ENCODE results near the gene PSRC1. TPM values are rescaled to one million over a fixed set of nuclear protein-coding genes. Genes with fewer than 3 reads are reported as not detected.

PSRC1 gene
- polyA plus RNA-seq, 12 donors, result 8.3 to 25.4 (median 12.7) TPM; not detected in 1

DNA sequence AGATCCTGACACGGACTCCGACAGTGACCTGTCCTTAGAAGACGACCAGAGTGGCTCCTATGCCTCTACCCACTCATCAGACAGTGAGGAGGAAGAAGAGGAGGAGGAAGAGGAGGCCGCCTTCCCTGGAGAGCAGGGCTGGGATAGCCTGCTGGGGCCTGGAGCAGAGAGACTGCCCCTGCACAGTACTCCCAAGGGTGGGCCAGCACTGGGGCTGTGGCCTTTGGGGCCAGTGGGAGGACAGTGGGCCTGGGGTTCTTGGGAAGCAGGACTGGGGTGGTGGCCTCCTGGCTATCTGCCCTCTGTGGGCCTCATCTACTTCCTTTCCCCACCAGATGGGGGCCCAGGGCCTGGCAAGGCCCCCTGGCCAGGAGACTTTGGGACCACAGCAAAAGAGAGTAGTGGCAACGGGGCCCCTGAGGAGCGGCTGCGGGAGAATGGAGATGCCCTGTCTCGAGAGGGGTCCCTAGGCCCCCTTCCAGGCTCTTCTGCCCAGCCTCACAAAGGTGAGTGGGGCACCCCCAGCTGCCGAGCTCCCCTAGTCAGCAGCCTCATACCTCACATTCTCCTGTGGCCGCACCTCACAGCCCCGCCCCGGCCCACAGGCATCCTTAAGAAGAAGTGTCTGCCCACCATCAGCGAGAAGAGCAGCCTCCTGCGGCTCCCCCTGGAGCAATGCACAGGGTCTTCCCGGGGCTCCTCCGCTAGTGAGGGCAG lies 10.0 kb downstream of the PSRC1 start:
- DNase-seq, result no peak

DNA sequence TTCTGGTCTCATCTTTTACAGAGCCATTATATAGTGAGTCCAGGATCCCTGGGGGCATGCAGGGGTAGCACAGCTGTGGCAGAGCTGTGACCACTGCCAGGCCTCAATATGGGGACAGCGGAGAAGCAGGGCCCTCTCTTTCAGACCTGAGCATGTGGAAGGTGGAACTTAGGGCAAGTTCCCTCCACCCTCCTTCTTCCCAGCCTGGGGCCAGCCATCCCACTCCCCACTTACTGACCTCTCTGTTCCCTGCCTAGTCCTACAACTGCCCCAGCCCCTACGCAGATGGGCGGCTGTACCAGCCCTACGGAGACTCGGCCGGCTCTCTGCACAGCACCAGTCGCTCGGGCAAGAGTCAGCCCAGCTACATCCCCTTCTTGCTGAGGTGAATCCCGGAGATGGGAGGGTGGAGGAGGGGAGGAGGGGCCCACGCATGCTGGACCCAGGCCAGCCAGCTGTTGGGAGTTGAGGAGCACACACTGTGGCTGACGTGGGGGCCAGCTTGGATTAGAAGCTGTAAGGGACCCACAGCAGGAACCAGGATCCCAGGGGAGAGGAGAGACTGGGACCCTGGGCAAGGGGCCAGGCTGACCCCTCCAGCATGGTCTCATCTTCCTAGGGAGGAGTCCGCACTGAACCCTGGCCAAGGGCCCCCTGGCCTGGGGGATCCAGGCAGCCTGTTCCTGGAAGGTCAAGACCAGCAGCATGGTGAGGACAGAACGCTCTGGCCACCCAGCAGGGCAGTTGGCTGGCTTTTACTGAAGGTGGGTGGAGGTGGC lies 10.7 kb downstream of the PSRC1 start:
- DNase-seq, result no peak

DNA sequence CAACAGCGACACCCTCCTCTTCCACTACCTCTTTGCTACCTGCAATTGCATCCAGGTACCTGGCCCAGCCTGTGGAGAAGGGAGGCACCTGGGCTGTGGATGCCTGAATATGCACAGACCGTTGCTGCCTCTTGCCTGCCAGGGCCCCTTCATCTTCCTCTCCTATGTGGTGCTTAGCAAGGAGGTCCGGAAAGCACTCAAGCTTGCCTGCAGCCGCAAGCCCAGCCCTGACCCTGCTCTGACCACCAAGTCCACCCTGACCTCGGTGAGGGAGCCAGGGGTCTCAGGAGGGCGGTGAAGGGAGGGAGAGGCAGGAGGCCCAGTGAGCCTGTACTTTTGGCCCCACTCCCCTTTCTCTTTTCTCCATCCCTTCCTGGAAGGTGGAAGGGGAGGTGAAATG lies 11.5 kb downstream of the PSRC1 start:
- no peak for DNase-seq

DNA sequence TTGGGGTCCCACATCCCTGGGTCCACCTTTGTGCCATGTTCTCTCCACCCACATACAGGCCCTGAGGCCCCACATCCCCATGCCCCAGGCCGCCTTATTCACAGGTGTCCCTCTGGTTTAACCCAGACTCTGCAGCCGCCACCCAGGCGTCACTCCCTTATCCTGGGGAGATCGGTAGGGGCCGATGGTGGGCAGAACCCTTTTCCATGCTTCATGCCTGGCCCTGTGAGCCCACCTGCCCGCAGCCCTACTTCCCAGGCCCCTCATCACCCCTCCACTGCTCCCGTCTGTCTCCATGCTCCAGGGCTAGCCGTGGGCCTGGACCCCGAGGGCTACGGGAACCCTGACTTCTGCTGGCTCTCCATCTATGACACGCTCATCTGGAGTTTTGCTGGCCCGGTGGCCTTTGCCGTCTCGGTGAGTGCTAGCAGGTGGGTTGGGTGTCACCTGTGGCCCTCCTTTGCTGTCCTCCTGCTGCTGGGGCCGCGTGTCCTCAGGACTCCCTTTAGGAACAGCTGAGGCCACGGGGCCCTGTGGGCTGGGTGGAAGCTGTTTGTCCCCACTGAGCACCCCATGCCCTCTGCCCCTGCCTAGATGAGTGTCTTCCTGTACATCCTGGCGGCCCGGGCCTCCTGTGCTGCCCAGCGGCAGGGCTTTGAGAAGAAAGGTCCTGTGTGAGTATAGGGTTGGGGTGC lies 12.2 kb downstream of the PSRC1 start:
- no peak for DNase-seq

DNA sequence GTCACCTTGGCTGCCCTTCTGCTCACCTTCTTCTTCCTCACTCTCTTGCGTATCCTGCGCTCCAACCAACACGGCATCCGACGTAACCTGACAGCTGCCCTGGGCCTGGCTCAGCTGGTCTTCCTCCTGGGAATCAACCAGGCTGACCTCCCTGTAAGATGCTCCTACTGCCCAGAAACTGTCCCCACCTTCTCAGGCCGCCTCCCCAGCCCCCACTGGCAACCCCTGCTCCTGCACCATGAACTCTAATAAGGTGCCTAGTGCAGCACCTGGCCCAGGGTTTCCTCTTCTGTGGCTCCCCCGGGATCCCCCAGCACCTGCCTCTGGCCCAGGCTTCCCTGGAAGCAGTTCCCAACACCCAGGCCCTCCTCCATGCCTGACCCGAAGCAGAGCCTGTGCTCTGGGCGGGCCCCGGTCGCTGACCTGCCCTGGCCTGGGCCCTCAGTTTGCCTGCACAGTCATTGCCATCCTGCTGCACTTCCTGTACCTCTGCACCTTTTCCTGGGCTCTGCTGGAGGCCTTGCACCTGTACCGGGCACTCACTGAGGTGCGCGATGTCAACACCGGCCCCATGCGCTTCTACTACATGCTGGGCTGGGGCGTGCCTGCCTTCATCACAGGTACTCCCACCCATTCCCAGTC lies 12.8 kb downstream of the PSRC1 start:
- no peak for DNase-seq

DNA sequence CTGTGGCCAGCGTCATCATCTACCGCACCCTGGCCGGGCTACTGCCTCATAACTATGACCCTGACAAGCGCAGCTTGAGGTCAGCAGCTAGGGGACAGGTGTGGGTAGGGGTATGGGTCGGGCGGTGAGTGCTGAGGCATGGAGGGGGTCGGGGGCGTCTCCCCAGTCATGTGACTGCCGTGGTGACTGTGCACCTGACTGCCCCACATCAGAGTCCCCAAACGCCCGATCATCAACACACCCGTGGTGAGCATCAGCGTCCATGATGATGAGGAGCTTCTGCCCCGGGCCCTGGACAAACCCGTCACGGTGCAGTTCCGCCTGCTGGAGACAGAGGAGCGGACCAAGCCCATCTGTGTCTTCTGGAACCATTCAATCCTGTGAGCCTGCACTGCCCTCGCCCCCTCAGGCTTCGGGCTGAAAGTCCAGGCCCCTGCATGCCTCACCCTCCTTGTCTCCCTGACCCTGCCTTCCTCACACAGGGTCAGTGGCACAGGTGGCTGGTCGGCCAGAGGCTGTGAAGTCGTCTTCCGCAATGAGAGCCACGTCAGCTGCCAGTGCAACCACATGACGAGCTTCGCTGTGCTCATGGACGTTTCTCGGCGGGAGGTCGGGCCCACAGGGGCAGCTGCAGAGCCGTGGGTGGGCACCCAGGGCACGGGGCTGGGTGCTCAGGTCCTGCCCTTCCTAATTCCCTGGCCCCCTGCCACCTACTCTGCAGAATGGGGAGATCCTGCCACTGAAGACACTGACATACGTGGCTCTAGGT lies 13.5 kb downstream of the PSRC1 start:
- no peak for DNase-seq

DNA sequence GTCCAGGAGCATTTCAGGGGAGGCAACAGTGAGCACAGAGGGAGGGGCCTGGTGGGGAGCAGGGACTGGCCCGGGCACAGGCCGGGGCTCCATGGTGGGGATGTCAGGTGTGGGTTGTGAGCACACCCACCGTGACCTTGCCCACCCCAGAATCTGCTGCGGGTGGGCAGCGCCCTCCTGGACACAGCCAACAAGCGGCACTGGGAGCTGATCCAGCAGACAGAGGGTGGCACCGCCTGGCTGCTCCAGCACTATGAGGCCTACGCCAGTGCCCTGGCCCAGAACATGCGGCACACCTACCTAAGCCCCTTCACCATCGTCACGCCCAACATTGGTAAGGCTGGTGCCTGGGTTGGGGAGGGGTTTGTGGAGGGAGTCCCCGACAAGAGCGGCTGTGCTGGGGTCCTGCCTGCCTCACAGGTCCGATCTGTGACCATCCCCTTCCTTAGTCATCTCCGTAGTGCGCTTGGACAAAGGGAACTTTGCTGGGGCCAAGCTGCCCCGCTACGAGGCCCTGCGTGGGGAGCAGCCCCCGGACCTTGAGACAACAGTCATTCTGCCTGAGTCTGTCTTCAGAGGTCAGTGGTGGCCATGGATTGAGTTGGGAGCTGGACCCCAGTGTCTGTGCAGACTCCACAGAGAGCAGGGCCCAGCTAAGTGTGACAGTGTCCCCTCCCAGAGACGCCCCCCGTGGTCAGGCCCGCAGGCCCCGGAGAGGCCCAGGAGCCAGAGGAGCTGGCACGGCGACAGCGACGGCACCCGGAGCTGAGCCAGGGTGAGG lies 14.3 kb downstream of the PSRC1 start:
- DNase-seq, result no peak

DNA sequence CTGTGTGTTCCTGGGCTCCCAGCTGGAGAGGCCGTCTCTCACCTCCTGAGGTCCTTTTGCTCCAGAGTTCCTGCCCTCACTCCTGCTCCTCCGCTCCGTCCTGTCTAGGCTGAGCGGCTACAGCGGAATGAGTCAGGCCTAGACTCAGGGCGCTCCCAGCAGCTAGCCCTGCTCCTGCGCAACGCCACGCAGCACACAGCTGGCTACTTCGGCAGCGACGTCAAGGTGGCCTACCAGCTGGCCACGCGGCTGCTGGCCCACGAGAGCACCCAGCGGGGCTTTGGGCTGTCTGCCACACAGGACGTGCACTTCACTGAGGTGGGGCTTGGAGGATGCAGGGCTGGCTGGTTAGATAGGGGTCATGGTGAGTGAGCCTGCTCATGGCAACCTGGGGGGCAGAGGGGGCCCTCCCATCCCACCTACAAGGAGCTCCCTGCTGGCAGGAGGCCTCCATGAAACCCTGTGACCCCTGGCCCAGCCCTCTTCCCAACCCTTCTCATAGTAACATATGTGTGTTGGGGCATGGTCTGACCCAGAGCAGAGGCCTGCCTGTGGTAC lies 15.1 kb downstream of the PSRC1 start:
- no peak for DNase-seq

DNA sequence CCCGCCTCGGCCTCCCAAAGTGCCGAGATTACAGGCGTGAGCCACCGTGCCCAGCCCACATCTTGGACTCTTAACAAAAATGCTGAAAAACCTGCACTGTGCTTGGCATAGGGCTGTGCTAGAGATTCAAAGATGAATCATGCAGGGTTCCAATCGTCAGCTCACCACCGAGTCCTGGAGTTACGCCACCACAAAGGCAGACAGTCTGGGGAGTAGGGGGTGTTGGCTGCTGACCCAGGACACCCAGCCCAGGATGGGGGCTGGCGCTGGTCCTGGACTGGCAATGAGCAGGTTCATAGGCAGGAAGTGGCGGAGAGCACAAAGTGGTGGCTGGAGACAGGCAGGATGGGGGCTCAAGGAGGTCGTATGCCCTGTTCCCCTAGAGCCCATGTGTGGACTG lies 16.0 kb downstream of the PSRC1 start:
- DNase-seq, result no peak

DNA sequence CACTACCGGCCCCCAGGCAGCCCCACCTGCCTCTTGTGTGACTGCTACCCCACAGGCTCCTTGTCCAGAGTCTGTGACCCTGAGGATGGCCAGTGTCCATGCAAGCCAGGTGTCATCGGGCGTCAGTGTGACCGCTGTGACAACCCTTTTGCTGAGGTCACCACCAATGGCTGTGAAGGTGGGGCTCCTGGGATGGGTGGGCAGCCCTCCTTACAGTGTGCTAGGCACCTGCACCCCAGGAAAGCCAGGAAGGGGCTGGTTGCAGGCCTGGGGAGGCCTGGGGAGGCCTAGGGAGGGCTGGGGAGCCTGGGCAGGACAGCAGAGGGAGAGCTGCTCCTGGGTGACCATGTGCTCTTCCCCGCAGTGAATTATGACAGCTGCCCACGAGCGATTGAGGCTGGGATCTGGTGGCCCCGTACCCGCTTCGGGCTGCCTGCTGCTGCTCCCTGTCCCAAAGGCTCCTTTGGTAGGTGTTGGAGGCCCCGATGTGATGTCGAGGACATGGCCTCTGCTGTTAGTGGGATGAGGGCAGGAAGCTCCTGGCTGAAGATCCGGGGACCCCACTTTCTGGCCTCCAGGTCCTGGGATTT lies 17.1 kb downstream of the PSRC1 start:
- no peak for DNase-seq

DNA sequence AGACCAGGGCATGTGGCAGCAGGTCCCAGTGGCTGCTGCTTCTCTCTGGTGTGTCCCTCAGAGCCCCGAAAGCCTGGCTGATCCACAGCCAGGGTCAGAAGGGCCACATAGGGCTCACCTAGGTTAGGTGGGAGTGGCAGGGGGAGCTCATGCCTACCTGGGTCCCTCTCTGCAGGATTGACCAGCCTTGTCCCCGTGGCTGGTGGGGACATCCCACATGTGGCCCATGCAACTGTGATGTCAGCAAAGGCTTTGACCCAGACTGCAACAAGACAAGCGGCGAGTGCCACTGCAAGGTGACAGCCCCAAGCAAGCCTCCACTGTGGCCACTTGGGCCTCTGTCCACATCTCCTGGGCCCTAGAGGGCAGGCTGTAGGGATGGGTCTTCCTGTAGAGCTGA lies 17.9 kb downstream of the PSRC1 start:
- no peak for DNase-seq

DNA sequence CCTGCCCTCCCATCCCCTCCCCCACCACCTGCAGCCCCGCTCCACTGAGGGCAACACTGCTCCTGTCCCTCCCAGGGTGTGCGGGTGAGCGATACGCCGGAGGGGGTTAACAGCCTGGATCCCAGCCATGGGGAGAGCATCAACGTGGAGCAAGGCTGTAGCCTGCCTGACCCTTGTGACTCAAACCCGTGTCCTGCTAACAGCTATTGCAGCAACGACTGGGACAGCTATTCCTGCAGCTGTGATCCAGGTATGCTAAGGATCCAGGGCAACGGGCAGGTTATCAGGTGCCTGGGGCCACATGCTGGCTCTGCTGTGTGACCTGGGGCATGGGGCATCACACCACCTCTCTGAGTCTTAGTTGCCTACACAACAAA lies 18.6 kb downstream of the PSRC1 start:
- no peak for DNase-seq

DNA sequence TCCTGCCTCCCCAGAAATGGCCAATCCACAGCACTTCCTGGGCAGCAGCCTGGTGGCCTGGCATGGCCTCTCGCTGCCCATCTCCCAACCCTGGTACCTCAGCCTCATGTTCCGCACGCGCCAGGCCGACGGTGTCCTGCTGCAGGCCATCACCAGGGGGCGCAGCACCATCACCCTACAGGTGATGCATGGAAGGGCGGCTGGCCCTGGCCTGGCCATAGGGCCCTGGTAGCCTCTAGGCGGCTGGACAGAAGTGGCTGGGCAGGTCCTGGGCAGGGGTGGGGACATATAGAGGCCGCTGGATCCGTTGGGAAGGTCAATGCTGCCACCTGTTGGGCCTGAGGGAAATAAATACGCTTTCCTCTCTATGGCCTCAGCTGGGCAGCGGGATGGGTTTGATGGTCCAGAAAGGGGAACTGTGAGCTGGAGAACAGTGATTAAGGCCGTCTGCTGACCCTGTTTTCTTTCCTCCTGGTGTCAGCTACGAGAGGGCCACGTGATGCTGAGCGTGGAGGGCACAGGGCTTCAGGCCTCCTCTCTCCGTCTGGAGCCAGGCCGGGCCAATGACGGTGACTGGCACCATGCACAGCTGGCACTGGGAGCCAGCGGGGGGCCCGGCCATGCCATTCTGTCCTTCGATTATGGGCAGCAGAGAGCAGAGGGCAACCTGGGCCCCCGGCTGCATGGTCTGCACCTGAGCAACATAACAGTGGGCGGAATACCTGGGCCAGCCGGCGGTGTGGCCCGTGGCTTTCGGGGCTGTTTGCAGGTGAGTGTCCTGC lies 19.2 kb downstream of the PSRC1 start:
- peak; percentile 69 for DNase-seq

DNA sequence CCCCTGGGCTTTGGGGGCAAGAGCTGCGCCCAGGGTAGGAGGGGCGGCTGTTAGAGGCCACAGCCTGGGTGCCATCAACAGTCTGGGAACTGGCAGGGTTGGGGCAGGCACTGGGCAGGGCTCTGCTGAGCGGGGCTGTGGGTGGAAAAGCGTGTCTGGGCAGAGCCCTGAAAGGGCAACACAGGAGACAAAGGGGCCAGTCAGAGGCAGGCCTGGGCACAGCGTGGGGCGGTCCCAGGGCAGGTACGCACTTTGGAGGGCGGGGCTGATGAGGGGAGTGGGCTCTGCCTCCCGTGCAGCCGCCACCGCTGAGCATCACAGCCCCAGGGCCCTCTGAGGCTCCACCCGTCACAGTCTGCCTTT lies 19.7 kb downstream of the PSRC1 start:
- no peak for DNase-seq

DNA sequence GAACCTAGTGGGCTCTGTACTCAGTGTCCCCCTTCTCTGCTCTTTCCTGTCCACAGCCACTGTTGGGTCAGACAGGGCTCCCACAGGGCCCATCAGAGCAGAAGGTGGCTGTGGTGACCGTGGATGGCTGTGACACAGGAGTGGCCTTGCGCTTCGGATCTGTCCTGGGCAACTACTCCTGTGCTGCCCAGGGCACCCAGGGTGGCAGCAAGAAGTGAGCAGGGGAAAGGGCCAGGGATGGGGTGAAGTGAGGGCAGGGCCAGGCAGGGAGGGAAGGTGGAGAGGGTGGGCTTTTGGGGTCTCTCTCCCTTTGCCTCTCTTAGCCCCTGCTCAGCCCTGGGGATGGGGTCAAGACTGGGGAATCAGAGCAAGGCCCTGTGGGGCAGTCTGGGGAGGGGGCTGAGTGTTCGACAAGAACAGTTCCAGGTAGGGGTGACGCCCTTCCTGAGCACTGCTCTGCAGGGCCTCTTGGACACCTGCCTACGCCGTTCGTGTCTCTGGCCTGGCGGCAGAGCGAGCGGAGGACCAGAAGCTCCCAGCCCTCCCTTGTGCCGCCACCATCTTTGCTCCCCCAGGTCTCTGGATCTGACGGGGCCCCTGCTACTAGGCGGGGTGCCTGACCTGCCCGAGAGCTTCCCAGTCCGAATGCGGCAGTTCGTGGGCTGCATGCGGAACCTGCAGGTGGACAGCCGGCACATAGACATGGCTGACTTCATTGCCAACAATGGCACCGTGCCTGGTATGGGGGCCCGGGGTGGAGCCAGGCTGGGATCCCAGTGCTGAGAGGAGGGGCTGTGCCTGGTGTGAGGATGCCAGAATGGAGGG lies 20.5 kb downstream of the PSRC1 start:
- no peak for DNase-seq

DNA sequence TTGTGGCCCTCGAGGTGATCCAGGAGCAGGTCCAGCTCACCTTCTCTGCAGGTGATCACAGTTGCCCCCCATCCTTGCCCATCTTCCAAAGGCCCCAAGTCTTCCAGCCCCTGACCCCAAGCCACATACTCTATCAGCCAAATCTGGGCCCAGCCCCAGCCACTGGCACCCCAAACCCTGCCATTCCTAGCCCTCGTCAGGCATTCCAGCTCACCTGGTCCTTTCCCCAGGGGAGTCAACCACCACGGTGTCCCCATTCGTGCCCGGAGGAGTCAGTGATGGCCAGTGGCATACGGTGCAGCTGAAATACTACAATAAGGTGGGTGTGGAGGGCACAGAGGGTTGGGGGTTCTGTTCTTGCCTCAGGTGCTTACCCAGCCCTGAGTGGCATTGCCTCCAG lies 21.4 kb downstream of the PSRC1 start:
- DNase-seq, result no peak

DNA sequence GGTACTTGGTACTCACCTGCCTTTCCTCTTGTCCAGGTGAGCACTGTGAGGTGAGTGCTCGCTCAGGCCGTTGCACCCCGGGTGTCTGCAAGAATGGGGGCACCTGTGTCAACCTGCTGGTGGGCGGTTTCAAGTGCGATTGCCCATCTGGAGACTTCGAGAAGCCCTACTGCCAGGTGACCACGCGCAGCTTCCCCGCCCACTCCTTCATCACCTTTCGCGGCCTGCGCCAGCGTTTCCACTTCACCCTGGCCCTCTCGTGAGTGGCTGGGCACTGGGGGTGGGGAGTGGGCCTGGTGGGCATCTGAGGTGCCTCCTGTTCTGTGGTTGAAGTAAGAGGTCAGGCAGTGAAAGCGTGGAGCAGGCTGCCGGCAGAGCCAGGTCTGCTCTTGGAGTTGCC lies 21.9 kb downstream of the PSRC1 start:
- no peak for DNase-seq
